Colonic mucosa (tissue), 4 donors: Measurements from ENCODE around the gene STAB2. TPM values are rescaled to one million over a fixed set of nuclear protein-coding genes. Genes with fewer than 3 reads are reported as not detected.

Experiments used
- DNase-seq: peaks from one replicate; pipeline ENCODE4 v3.0.0-alpha.2; 2020
- H3K27ac ChIP-seq: fragments of 200-600 bp; one replicate; pipeline ENCODE4 v1.8.0; 2021
- H3K27me3 ChIP-seq: fragments of 200-600 bp; one replicate; pipeline ENCODE4 v1.8.0; 2021
- H3K36me3 ChIP-seq: fragments of 200-600 bp; one replicate; pipeline ENCODE4 v1.8.0; 2021
- H3K4me1 ChIP-seq: fragments of 200-600 bp; one replicate; pipeline ENCODE4 v1.8.0; 2021; ENCODE audit warnings: mild to moderate bottlenecking
- H3K4me3 ChIP-seq: fragments of 200-600 bp; one replicate; pipeline ENCODE4 v1.8.0; 2021
- H3K9ac ChIP-seq, 2 donors: one replicate each; pipeline ENCODE4 v1.7.0; 2013; ENCODE audit warnings: control low read depth in 2 of 2, low read depth in 2 of 2, low read length in 2 of 2
- H3K9me3 ChIP-seq: fragments of 200-600 bp; one replicate; pipeline ENCODE4 v1.8.0; 2021
- CTCF ChIP-seq: fragments of 200-600 bp; IDR thresholded peaks from one replicate; pipeline ENCODE4 v1.8.0; 2022; ENCODE audit warnings: antibody characterized with exemption, mild to moderate bottlenecking
- intact Hi-C: fragments of 100-400 bp; cut with DNase I; formaldehyde crosslinking; loops from one replicate; pipeline ENCODE4 v1.14.1; 2022
- total RNA-seq, 2 donors: library from RNA; stranded (reverse); fragmentation: NEBNext Ultra II Directional in 1 of 2; extraction: Animal tissue kit (Norgen Biotek cat#: 25700) in 1 of 2; gene quantifications; one replicate each; pipeline ENCODE4 v1.2.1, GENCODE V29; 2021
- donor health status: healthy.
- donor health status: DM: no; HTN: no; CAD: no.
- donor health status: DM: no; HTN: no; CAD: no.

The STAB2 gene
- total RNA-seq, 2 donors from 2014 or later, result 0.56 to 1.0 TPM

- Histone ChIP-seq H3K36me3 (no peaks in the 10 kb centered on the region), H3K27me3 (no peaks in the 10 kb centered on the region), H3K9ac (no peak overlapping the region), H3K9me3 (no peaks in the 10 kb centered on the region), H3K4me1 (no peaks in the 10 kb centered on the region), H3K27ac (no peak overlapping the region), H3K4me3 (no peak overlapping the region)
- TF ChIP-seq CTCF, result no peak
- intact Hi-C loops, result no loop called here
- no peak for DNase-seq
Measured at GRCh38 chr12:103712216-103712615, 125.1 kb downstream of the STAB2 start.

GRCh38 chr12:103715494-103715893, 128.4 kb downstream of the STAB2 start:
- no peaks in the 10 kb centered on the region for H3K27me3 ChIP-seq
- DNase-seq, result no peak
- no peak for TF ChIP-seq CTCF
- no peaks in the 10 kb centered on the region for H3K36me3 ChIP-seq
- intact Hi-C loops, result no loop called here
- H3K4me3 ChIP-seq, result no peak overlapping the region
- no peaks in the 10 kb centered on the region for H3K4me1 ChIP-seq
- no peak overlapping the region for H3K27ac ChIP-seq
- no peak overlapping the region for H3K9ac ChIP-seq
- H3K9me3 ChIP-seq, result no peaks in the 10 kb centered on the region

- Histone ChIP-seq H3K9ac (no peak overlapping the region), H3K4me1 (no peaks in the 10 kb centered on the region), H3K9me3 (no peaks in the 10 kb centered on the region), H3K36me3 (no peaks in the 10 kb centered on the region), H3K4me3 (no peak overlapping the region), H3K27me3 (no peaks in the 10 kb centered on the region), H3K27ac (no peak overlapping the region)
- no peak for DNase-seq
- intact Hi-C loops, result no loop called here
- no peak for TF ChIP-seq CTCF
Measured at GRCh38 chr12:103716517-103717196, 129.6 kb downstream of the STAB2 start.

- Histone ChIP-seq H3K4me3 (no peak overlapping the region), H3K36me3 (no peaks in the 10 kb centered on the region), H3K27ac (no peak overlapping the region), H3K4me1 (no peaks in the 10 kb centered on the region), H3K9ac (no peak overlapping the region), H3K27me3 (no peaks in the 10 kb centered on the region), H3K9me3 (no peaks in the 10 kb centered on the region)
- intact Hi-C loops, result no loop called here
- no peak for DNase-seq
- no peak for TF ChIP-seq CTCF
Measured at GRCh38 chr12:103725398-103725797, 138.3 kb downstream of the STAB2 start.

GRCh38 chr12:103727638-103728037, 140.6 kb downstream of the STAB2 start:
- H3K9ac ChIP-seq, result no peak overlapping the region
- DNase-seq, result no peak
- H3K4me3 ChIP-seq, result no peak overlapping the region
- no peaks in the 10 kb centered on the region for H3K27me3 ChIP-seq
- intact Hi-C loops, result no loop called here
- no peak overlapping the region for H3K27ac ChIP-seq
- no peak for TF ChIP-seq CTCF
- H3K9me3 ChIP-seq, result no peaks in the 10 kb centered on the region
- H3K4me1 ChIP-seq, result no peaks in the 10 kb centered on the region
- no peaks in the 10 kb centered on the region for H3K36me3 ChIP-seq
